HEK293 (cell line): ENCODE measurements around the gene TOP2A.
A peak's percentile ranks its signal among the peaks of the same experiment; 100 is the strongest.

Source experiments
- CTCF ChIP-seq: fragments of 450-650 bp; formaldehyde crosslinking; IDR thresholded peaks from 2 replicates; pipeline ENCODE4 v1.5.1; 2016; ENCODE audit warnings: missing biosample characterization, missing genetic modification characterization
- KLF1 ChIP-seq: fragments of 450-650 bp; formaldehyde crosslinking; IDR thresholded peaks from 2 replicates; pipeline ENCODE4 v1.5.1; 2016; ENCODE audit warnings: missing biosample characterization, missing genetic modification characterization
- KLF16 ChIP-seq: fragments of 450-650 bp; formaldehyde crosslinking; IDR thresholded peaks from 2 replicates; pipeline ENCODE4 v1.5.1; 2017; ENCODE audit warnings: missing biosample characterization, missing genetic modification characterization
- TCF7L2 ChIP-seq: IDR thresholded peaks from 2 replicates; pipeline ENCODE4 v1.6.1; 2011; ENCODE audit warnings: low read depth, mild to moderate bottlenecking, inconsistent platforms, low read length, moderate library complexity, borderline replicate concordance
- ZIC2 ChIP-seq: fragments of 450-650 bp; formaldehyde crosslinking; IDR thresholded peaks from 2 replicates; pipeline ENCODE4 v1.5.1; 2016; ENCODE audit warnings: missing biosample characterization, missing genetic modification characterization
- ZNF132 ChIP-seq: fragments of 450-650 bp; formaldehyde crosslinking; IDR thresholded peaks from 2 replicates; pipeline ENCODE4 v1.5.1; 2017; ENCODE audit warnings: missing biosample characterization, missing genetic modification characterization, borderline replicate concordance
- ZNF184 ChIP-seq: fragments of 450-650 bp; IDR thresholded peaks from 2 replicates; pipeline ENCODE4 v1.5.1; 2018; ENCODE audit warnings: missing biosample characterization, mild to moderate bottlenecking, missing genetic modification characterization
- ZNF292 ChIP-seq: fragments of 450-650 bp; formaldehyde crosslinking; IDR thresholded peaks from 2 replicates; pipeline ENCODE4 v1.5.1; 2016; ENCODE audit warnings: low read depth, missing biosample characterization, missing genetic modification characterization, borderline replicate concordance
- ZNF324 ChIP-seq: fragments of 450-650 bp; formaldehyde crosslinking; IDR thresholded peaks from 2 replicates; pipeline ENCODE4 v1.5.1; 2016; ENCODE audit warnings: missing biosample characterization, missing genetic modification characterization
- ZNF416 ChIP-seq: fragments of 450-650 bp; formaldehyde crosslinking; IDR thresholded peaks from 2 replicates; pipeline ENCODE4 v1.5.1; 2016; ENCODE audit warnings: missing biosample characterization, missing genetic modification characterization
- ZNF555 ChIP-seq: fragments of 450-650 bp; formaldehyde crosslinking; conservative IDR thresholded peaks from 2 replicates; pipeline ENCODE4 v1.5.1; 2017; ENCODE audit warnings: missing biosample characterization, mild to moderate bottlenecking, missing genetic modification characterization, inconsistent platforms
- ZNF837 ChIP-seq: fragments of 450-650 bp; formaldehyde crosslinking; IDR thresholded peaks from 2 replicates; pipeline ENCODE4 v1.5.1; 2016; ENCODE audit warnings: missing biosample characterization, missing genetic modification characterization
- TF ChIP-seq, protein P1 (sequence below): fragments of 450-650 bp; formaldehyde crosslinking; IDR thresholded peaks from 2 replicates; pipeline ENCODE4 v1.5.1; 2016; ENCODE audit warnings: missing biosample characterization, missing genetic modification characterization

DNA sequence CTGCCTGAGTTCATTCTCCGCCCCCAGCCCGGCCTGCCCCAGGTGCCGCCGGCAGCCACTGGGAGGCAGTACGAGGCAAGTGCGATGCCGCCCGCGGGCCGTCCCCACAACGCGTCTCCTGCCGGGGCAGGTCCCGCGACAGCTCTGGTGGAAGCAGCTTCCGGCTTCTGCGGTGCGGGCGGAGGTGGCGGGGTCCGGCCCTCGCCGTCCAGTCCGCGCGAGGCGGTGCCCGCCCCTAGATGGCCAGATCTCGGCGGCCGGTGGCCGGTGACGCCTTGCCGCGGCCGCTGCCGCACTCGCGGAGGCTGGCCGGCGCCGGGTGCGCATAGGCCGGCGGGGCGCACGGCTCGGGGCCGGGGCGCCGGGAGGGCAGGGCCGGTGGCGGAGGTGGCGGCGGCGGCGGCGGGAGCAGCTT is 55.0 kb downstream of the TOP2A start:
- TF ChIP-seq ZNF292 (tag by site-specific recombination) = no peak
- TF ChIP-seq ZNF416 (tag by site-specific recombination) = no peak
- TF ChIP-seq CTCF (tag by site-specific recombination) = peak; percentile 97
- TF ChIP-seq KLF1 (tag by site-specific recombination) = no peak
- TF ChIP-seq TCF7L2 = no peak
- TF ChIP-seq ZNF132 (tag by site-specific recombination) = no peak
- TF ChIP-seq, protein P1, sequence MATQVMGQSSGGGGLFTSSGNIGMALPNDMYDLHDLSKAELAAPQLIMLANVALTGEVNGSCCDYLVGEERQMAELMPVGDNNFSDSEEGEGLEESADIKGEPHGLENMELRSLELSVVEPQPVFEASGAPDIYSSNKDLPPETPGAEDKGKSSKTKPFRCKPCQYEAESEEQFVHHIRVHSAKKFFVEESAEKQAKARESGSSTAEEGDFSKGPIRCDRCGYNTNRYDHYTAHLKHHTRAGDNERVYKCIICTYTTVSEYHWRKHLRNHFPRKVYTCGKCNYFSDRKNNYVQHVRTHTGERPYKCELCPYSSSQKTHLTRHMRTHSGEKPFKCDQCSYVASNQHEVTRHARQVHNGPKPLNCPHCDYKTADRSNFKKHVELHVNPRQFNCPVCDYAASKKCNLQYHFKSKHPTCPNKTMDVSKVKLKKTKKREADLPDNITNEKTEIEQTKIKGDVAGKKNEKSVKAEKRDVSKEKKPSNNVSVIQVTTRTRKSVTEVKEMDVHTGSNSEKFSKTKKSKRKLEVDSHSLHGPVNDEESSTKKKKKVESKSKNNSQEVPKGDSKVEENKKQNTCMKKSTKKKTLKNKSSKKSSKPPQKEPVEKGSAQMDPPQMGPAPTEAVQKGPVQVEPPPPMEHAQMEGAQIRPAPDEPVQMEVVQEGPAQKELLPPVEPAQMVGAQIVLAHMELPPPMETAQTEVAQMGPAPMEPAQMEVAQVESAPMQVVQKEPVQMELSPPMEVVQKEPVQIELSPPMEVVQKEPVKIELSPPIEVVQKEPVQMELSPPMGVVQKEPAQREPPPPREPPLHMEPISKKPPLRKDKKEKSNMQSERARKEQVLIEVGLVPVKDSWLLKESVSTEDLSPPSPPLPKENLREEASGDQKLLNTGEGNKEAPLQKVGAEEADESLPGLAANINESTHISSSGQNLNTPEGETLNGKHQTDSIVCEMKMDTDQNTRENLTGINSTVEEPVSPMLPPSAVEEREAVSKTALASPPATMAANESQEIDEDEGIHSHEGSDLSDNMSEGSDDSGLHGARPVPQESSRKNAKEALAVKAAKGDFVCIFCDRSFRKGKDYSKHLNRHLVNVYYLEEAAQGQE (tag by site-specific recombination) = no peak
- no peak for TF ChIP-seq ZNF184 (tag by site-specific recombination)
- peak; percentile 60; the same call in 1 of the 2 replicates for TF ChIP-seq KLF16
- TF ChIP-seq ZNF555 (tag by site-specific recombination) = no peak
- peak; percentile 60 for TF ChIP-seq ZIC2
- TF ChIP-seq ZNF837 (tag by site-specific recombination) = no peak
- no peak for TF ChIP-seq ZNF324
